Transverse colon (tissue), 3 donors: Measurements from ENCODE around the gene EDN3.

Source experiments
- CTCF ChIP-seq, 5 experiments: fragments of 200-600 bp in 3 of 5; fragments of 450-650 bp in 2 of 5; sonication (generic) in 3 of 5; IDR thresholded peaks; 1 replicate in 2 of 5; 2 replicates in 3 of 5; pipeline ENCODE4 v1.5.1; 2016 to 2017; ENCODE audit warnings: antibody characterized with exemption in 5 of 5, inconsistent platforms in 3 of 5, mild to moderate bottlenecking in 2 of 5, moderate library complexity in 1 of 5
- POLR2A ChIP-seq: fragments of 450-650 bp; IDR thresholded peaks from one replicate; pipeline ENCODE4 v1.6.1; 2016; ENCODE audit warnings: antibody characterized with exemption, mild to moderate bottlenecking, moderate library complexity

GRCh38 chr20:59359906-59360725 is 59.7 kb downstream of the EDN3 start:
- TF ChIP-seq CTCF (IDR thresholded peaks at IDR 0.05) (no peak), POLR2A (no peak)
